H1 (cell line): ENCODE results near the gene ZNF652. TPM values are rescaled to one million over a fixed set of nuclear protein-coding genes. Genes with fewer than 3 reads are reported as not detected.

Experiments
- CTCF ChIA-PET: fragments of 300-600 bp; sonication (Branson Sonifier 250); formaldehyde crosslinking; loops from one replicate; lab custom pipeline; 2021; ENCODE audit not compliant: partially characterized antibody; lab: Charles Lee
- POLR2A ChIA-PET: fragments of 300-600 bp; sonication (Branson Sonifier 250); formaldehyde crosslinking; loops from one replicate; lab custom pipeline; 2021; ENCODE audit warnings: inconsistent platforms; ENCODE audit not compliant: partially characterized antibody; lab: Charles Lee
- DNase-seq, 2 experiments: peaks; one replicate each; pipeline versions ENCODE4 v3.0.0 to v3.0.0-alpha.2; 2010 to 2022; ENCODE audit warnings: low spot score in 2 of 2, low read depth in 1 of 2, mixed read lengths in 1 of 2
- FAIRE-seq: peaks from 2 replicates; lab custom pipeline; 2011; peaks lifted over from hg19 to GRCh38; lab: Jason Lieb, UNC
- H2AFZ ChIP-seq: 2 replicates; pipeline ENCODE4 v1.8.1; 2012; ENCODE audit warnings: low read length, inconsistent platforms
- H2AK5ac ChIP-seq: 2 replicates; pipeline ENCODE4 v1.6.1; 2013; ENCODE audit warnings: low read depth, low read length
- H2BK120ac ChIP-seq: replicated peaks from 2 replicates; pipeline ENCODE3; 2013; ENCODE audit warnings: low read depth, low read length, inconsistent platforms
- H2BK12ac ChIP-seq: 2 replicates; pipeline ENCODE4 v1.6.1; 2013; ENCODE audit warnings: low read depth, low read length
- H2BK15ac ChIP-seq: 2 replicates; pipeline ENCODE4 v1.6.1; 2013; ENCODE audit warnings: low read length
- H2BK20ac ChIP-seq: 2 replicates; pipeline ENCODE4 v1.6.1; 2013; ENCODE audit warnings: low read length
- H2BK5ac ChIP-seq: 2 replicates; pipeline ENCODE4 v1.6.1; 2013; ENCODE audit warnings: low read depth, low read length
- H3K14ac ChIP-seq: 2 replicates; pipeline ENCODE4 v1.6.1; 2013; ENCODE audit warnings: inconsistent platforms; ENCODE audit not compliant: insufficient read length
- H3K18ac ChIP-seq: 2 replicates; pipeline ENCODE4 v1.6.1; 2013; ENCODE audit warnings: low read length; ENCODE audit errors: extremely low read depth
- H3K23ac ChIP-seq: 2 replicates; pipeline ENCODE4 v1.6.1; 2013; ENCODE audit warnings: inconsistent platforms; ENCODE audit not compliant: insufficient read length
- H3K23me2 ChIP-seq: 2 replicates; pipeline ENCODE4 v1.6.1; 2013; ENCODE audit warnings: low read depth, low read length
- H3K27ac ChIP-seq: 2 replicates; pipeline ENCODE4 v1.6.1; 2011; ENCODE audit warnings: low read depth, low read length, inconsistent platforms
- H3K27me3 ChIP-seq, 4 experiments: replicated peaks in 1 of 4; 1 replicate in 1 of 4; 2 replicates in 3 of 4; pipeline versions ENCODE4 v1.6.1 to v1.8.1; 2011 to 2013; ENCODE audit warnings: low read length in 3 of 4, mild to moderate bottlenecking in 3 of 4, inconsistent platforms in 2 of 4, mixed read lengths in 2 of 4, moderate library complexity in 1 of 4; ENCODE audit not compliant: control insufficient read depth in 3 of 4, insufficient read depth in 3 of 4; ENCODE audit errors: extremely low read depth in 1 of 4
- H3K36me3 ChIP-seq, 4 experiments: 2 replicates each; pipeline versions ENCODE4 v1.6.1 to v1.8.1; 2011 to 2013; ENCODE audit warnings: mild to moderate bottlenecking in 4 of 4, low read length in 3 of 4, moderate library complexity in 2 of 4, control low read depth in 1 of 4, inconsistent platforms in 1 of 4; ENCODE audit not compliant: insufficient read depth in 4 of 4, control insufficient read depth in 2 of 4
- H3K4ac ChIP-seq: replicated peaks from 2 replicates; pipeline ENCODE3; 2013; ENCODE audit warnings: low read length, low read depth, mixed read lengths, inconsistent platforms; ENCODE audit not compliant: insufficient read length
- H3K4me1 ChIP-seq, 4 experiments: replicated peaks in 1 of 4; 1 replicate in 1 of 4; 2 replicates in 3 of 4; pipeline versions ENCODE4 v1.6.1 to v1.8.1; 2011 to 2013; ENCODE audit warnings: low read length in 3 of 4, inconsistent platforms in 2 of 4, mixed read lengths in 1 of 4; ENCODE audit not compliant: insufficient read depth in 4 of 4, control insufficient read depth in 3 of 4
- H3K4me2 ChIP-seq, 2 experiments: 2 replicates each; pipeline versions ENCODE4 v1.6.1 to v1.8.1; 2011 to 2013; ENCODE audit warnings: low read depth in 2 of 2, low read length in 2 of 2, control low read depth in 1 of 2, inconsistent platforms in 1 of 2, mild to moderate bottlenecking in 1 of 2; ENCODE audit not compliant: insufficient read depth in 1 of 2
- H3K4me3 ChIP-seq, 4 experiments: fragments of 200-600, 300-600 bp in 1 of 4; sonication (generic), shearing (Covaris generic), sonication (Bioruptor Twin) in 1 of 4; 2 replicates each; pipeline versions ENCODE4 v1.5.1 to v1.8.1; 2011 to 2016; ENCODE audit warnings: low read length in 4 of 4, low read depth in 3 of 4, control low read depth in 2 of 4, inconsistent platforms in 2 of 4, mild to moderate bottlenecking in 2 of 4, mixed read lengths in 1 of 4, moderate library complexity in 1 of 4; ENCODE audit not compliant: insufficient read depth in 2 of 4; ENCODE audit errors: extremely low read depth in 1 of 4
- H3K56ac ChIP-seq: replicated peaks from 2 replicates; pipeline ENCODE3; 2013; ENCODE audit warnings: low read depth, mild to moderate bottlenecking, mixed read lengths, low read length, inconsistent platforms; ENCODE audit not compliant: insufficient read length
- H3K79me1 ChIP-seq: 2 replicates; pipeline ENCODE4 v1.6.1; 2013; ENCODE audit warnings: low read depth, low read length, control low read depth
- H3K79me2 ChIP-seq, 2 experiments: 2 replicates each; pipeline versions ENCODE4 v1.6.1 to v1.8.1; 2012 to 2013; ENCODE audit warnings: low read length in 2 of 2, mild to moderate bottlenecking in 2 of 2, inconsistent platforms in 1 of 2; ENCODE audit not compliant: insufficient read depth in 2 of 2, control insufficient read depth in 1 of 2
- H3K9ac ChIP-seq, 4 experiments: replicated peaks in 1 of 4; 1 replicate in 1 of 4; 2 replicates in 3 of 4; pipeline versions ENCODE4 v1.6.1 to v1.8.1; 2011 to 2013; ENCODE audit warnings: low read depth in 3 of 4, low read length in 3 of 4, control low read depth in 2 of 4, mild to moderate bottlenecking in 2 of 4, moderate library complexity in 2 of 4, inconsistent platforms in 1 of 4; ENCODE audit errors: extremely low read depth in 1 of 4
- H3K9me3 ChIP-seq, 2 experiments: 2 replicates each; pipeline versions ENCODE4 v1.6.1 to v1.8.1; 2012 to 2013; ENCODE audit warnings: mild to moderate bottlenecking in 2 of 2, moderate library complexity in 2 of 2, control low read depth in 1 of 2, inconsistent platforms in 1 of 2, low read depth in 1 of 2, low read length in 1 of 2, mixed read lengths in 1 of 2; ENCODE audit not compliant: insufficient read depth in 2 of 2
- H4K20me1 ChIP-seq, 2 experiments: replicated peaks in 1 of 2; 2 replicates each; pipeline versions ENCODE3 to v1.8.1; 2011 to 2013; ENCODE audit warnings: inconsistent platforms in 2 of 2, low read length in 2 of 2, mild to moderate bottlenecking in 1 of 2; ENCODE audit not compliant: insufficient read depth in 2 of 2, control insufficient read depth in 1 of 2
- H4K5ac ChIP-seq: 2 replicates; pipeline ENCODE4 v1.6.1; 2013; ENCODE audit warnings: low read length, low read depth, mixed read lengths, inconsistent platforms; ENCODE audit not compliant: insufficient read length
- H4K8ac ChIP-seq: 2 replicates; pipeline ENCODE4 v1.8.0; 2013; ENCODE audit warnings: mild to moderate bottlenecking, moderate library complexity, low read length, inconsistent platforms; ENCODE audit not compliant: insufficient read depth; ENCODE audit errors: extremely low read depth
- H4K91ac ChIP-seq: replicated peaks from 2 replicates; pipeline ENCODE3; 2013; ENCODE audit warnings: low read length, mixed read lengths, inconsistent platforms; ENCODE audit not compliant: insufficient read length
- EGR1 ChIP-seq: IDR thresholded peaks from 2 replicates; pipeline ENCODE4 v1.6.1; 2011; ENCODE audit warnings: low read depth, low read length, borderline replicate concordance
- HDAC6 ChIP-seq: IDR thresholded peaks from one replicate; pipeline ENCODE4 v1.7.1; 2012; ENCODE audit warnings: low read depth, mild to moderate bottlenecking, inconsistent platforms, low read length, moderate library complexity
- TAF1 ChIP-seq: IDR thresholded peaks from 2 replicates; pipeline ENCODE4 v1.6.1; 2011; ENCODE audit warnings: mild to moderate bottlenecking, low read depth, low read length
- WGBS, 2 experiments: shearing (Covaris generic) in 1 of 2; methylation state at CpG; one replicate each; pipeline versions ENCODE4 v1.1.6 to v1.1.7; 2013 to 2015; ENCODE audit warnings: low lambda C conversion rate in 2 of 2, mixed read lengths in 2 of 2, inconsistent platforms in 1 of 2, low coverage in 1 of 2, missing lambda C conversion rate in 1 of 2; ENCODE audit not compliant: insufficient replicate concordance in 2 of 2, insufficient coverage in 1 of 2, insufficient read length in 1 of 2; ENCODE audit errors: extremely low coverage in 1 of 2, missing lambda C conversion rate in 1 of 2; 5-methylcytosine and 5-hydroxymethylcytosine counted together
- polyA plus RNA-seq, 7 experiments: library from polyadenylated mRNA; depleted of rRNA in 3 of 7; stranded (reverse) in 5 of 7; unstranded in 2 of 7; fragments of >200 nt in 5 of 7; fragments of 200-250 nt in 2 of 7; gene quantifications; 1 replicate in 5 of 7; 2 replicates in 1 of 7; 4 replicates in 1 of 7; pipeline versions ENCODE4 v1.2.1 to v1.2.3, GENCODE V29; 2011 to 2013; ENCODE audit warnings: missing spikeins in 2 of 7, mixed read lengths in 2 of 7
- total RNA-seq: library from RNA; stranded (reverse); fragmentation: NEBNext Ultra II Directional; extraction: Animal tissue kit (Norgen Biotek cat#: 25700); gene quantifications from 2 replicates; pipeline ENCODE4 v1.2.1, GENCODE V29; 2021

ZNF652 gene
- total and polyA plus RNA-seq, 2 of the 8 experiments (the other 6 are each of a cell fraction or from before 2014, with no cell fraction given) = 13.5 to 39.6 TPM

DNA sequence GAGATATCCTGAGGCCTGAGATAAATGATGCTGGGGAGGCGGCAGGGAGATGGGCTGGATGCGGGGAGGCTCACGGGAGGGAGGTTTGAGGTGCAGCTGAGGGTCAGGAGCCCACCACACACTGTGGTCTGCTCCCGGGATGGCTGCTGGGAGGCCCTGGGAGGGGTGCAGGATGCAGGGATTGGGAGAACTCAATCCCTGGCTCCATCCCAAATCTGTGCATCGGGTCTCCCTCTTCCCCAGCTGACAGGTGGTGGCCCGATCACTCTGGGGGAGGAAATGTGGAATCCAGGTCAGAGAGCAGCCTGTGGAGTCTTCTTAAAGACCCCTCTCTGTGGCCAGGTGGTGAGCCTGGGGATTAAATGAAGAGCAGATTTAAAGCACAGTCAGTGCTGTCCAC lies 40.7 kb upstream of the ZNF652 start:
- no peak overlapping the region for H2AFZ ChIP-seq
- no peak overlapping the region for H2AK5ac ChIP-seq
- H2BK120ac ChIP-seq = no peak overlapping the region
- no peaks in the 10 kb centered on the region for H3K4me1 ChIP-seq
- H3K9ac ChIP-seq = no peak overlapping the region
- H3K23ac ChIP-seq = no peak overlapping the region
- H3K4me3 ChIP-seq = no peak overlapping the region
- DNase-seq = no peak
- H4K5ac ChIP-seq = no peak overlapping the region
- no peaks in the 10 kb centered on the region for H3K27me3 ChIP-seq
- no peak overlapping the region for H3K27ac ChIP-seq
- ChIA-PET POLR2A (no interaction called here), CTCF (interaction anchor here (1.2 to 2.4 kb wide), 4 partner anchors 26 to 154 kb away, joined by 3 to 10 read pairs (median 6); no protein-coding TSS in a partner anchor)
- H4K8ac ChIP-seq = no peak overlapping the region
- H4K20me1 ChIP-seq = peaks cover 0 to 3% of the 10 kb centered on the region in 2 experiments
- no peak overlapping the region for H3K14ac ChIP-seq
- no peak overlapping the region for H4K91ac ChIP-seq
- H3K36me3 ChIP-seq = peaks cover 27 to 48% (median 39%) of the 10 kb centered on the region in 4 experiments
- no peak overlapping the region for H2BK15ac ChIP-seq
- no peak overlapping the region for H3K4me2 ChIP-seq
- no peak overlapping the region for H3K56ac ChIP-seq
- H3K23me2 ChIP-seq = 0 out of 2 replicates have a peak, but pooled peaks cover 2% of the 10 kb centered on the region
- H3K9me3 ChIP-seq = no peaks in the 10 kb centered on the region
- no peak overlapping the region for H2BK5ac ChIP-seq
- no peak for FAIRE-seq
- no peak overlapping the region for H3K4ac ChIP-seq
- H3K79me1 ChIP-seq = no peaks in the 10 kb centered on the region
- 88% methylated on average over 6 of the region's 6 CpGs; no CpG with 5 or more reads in 1 of the 2 experiments for WGBS, 2 experiments
- no peak overlapping the region for H3K18ac ChIP-seq
- H2BK20ac ChIP-seq = no peak overlapping the region
- no peaks in the 10 kb centered on the region for H3K79me2 ChIP-seq
- H2BK12ac ChIP-seq = no peak overlapping the region
- TF ChIP-seq HDAC6 (no peak), EGR1 (no peak), TAF1 (no peak)
